ENCODE results near the gene APOL2. TPM values are rescaled to one million over a fixed set of nuclear protein-coding genes. Genes with fewer than 3 reads are reported as not detected.
"Not testable (repeated sequence)": the region's sequence is repeated elsewhere in the genome, so short reads cannot be mapped to it uniquely, and the experiment has no call there.

Gene APOL2
- polyA plus RNA-seq, 1 donor, result 34.9 TPM

- DNase-seq, result peak; percentile 75
Measured at GRCh38 chr22:36220451-36220921, 18.8 kb downstream of the APOL2 start.

GRCh38 chr22:36218648-36219193 is 20.6 kb downstream of the APOL2 start:
- no peak for DNase-seq

- no peak for DNase-seq
Measured at GRCh38 chr22:36215981-36216380, 23.3 kb downstream of the APOL2 start.

GRCh38 chr22:36213586-36213985 is 25.7 kb downstream of the APOL2 start:
- DNase-seq, result no peak

- DNase-seq, result no peak
Measured at GRCh38 chr22:36212901-36213300, 26.4 kb downstream of the APOL2 start.

GRCh38 chr22:36211237-36211861 is 28.0 kb downstream of the APOL2 start:
- DNase-seq, result no peak

- DNase-seq, result no peak
Measured at GRCh38 chr22:36210224-36210623, 29.1 kb downstream of the APOL2 start.

GRCh38 chr22:36209488-36209908 is 29.8 kb downstream of the APOL2 start:
- DNase-seq, result not testable (repeated sequence)

GRCh38 chr22:36208914-36209313 is 30.4 kb downstream of the APOL2 start:
- DNase-seq, result no peak

- DNase-seq, result no peak
Measured at GRCh38 chr22:36208162-36208765, 31.1 kb downstream of the APOL2 start.

GRCh38 chr22:36206255-36206654 is 33.1 kb downstream of the APOL2 start:
- DNase-seq, result no peak

- DNase-seq, result not testable (repeated sequence)
Measured at GRCh38 chr22:36205573-36205972, 33.8 kb downstream of the APOL2 start.

- DNase-seq, result no peak
Measured at GRCh38 chr22:36204632-36205015, 34.7 kb downstream of the APOL2 start.

GRCh38 chr22:36204001-36204631 is 35.2 kb downstream of the APOL2 start:
- no peak for DNase-seq

- not testable (repeated sequence) for DNase-seq
Measured at GRCh38 chr22:36203441-36203840, 35.9 kb downstream of the APOL2 start.

- not testable (repeated sequence) for DNase-seq
Measured at GRCh38 chr22:36202906-36203305, 36.4 kb downstream of the APOL2 start.

GRCh38 chr22:36201630-36202319 is 37.6 kb downstream of the APOL2 start, which contains the start of gene APOL4:
APOL4 (minus strand) TSS chr22:36201809; CDS start chr22:36201734, 75 bp downstream.
- DNase-seq, result peak; percentile 78

- DNase-seq, result not testable (repeated sequence)
Measured at GRCh38 chr22:36201025-36201424, 38.3 kb downstream of the APOL2 start.

GRCh38 chr22:36199001-36199551 is 40.3 kb downstream of the APOL2 start:
- no peak for DNase-seq

- no peak for DNase-seq
Measured at GRCh38 chr22:36198536-36198935, 40.8 kb downstream of the APOL2 start.

GRCh38 chr22:36197514-36198146 is 41.7 kb downstream of the APOL2 start:
- DNase-seq, result peak; percentile 53

GRCh38 chr22:36197065-36197440 is 42.3 kb downstream of the APOL2 start:
- peak; percentile 60 for DNase-seq
